Ishikawa (cell line): ENCODE data around the gene TP53TG3C.
"Not testable (repeated sequence)": the region's sequence is repeated elsewhere in the genome, so short reads cannot be mapped to it uniquely, and the experiment has no call there.

Experiments used
- FOXM1 ChIP-seq: IDR thresholded peaks from 2 replicates; pipeline ENCODE4 v1.6.1; 2012; ENCODE audit warnings: low read depth, borderline replicate concordance
- RAD21 ChIP-seq: IDR thresholded peaks from 2 replicates; pipeline ENCODE4 v1.6.1; 2012; ENCODE audit warnings: low read depth
- YY1 ChIP-seq: IDR thresholded peaks from 2 replicates; pipeline ENCODE4 v1.6.1; 2012; ENCODE audit warnings: low read depth

TP53TG3C gene

GRCh38 chr16:33193926-33194325 is at the start of gene TP53TG3C:
TP53TG3C (plus strand) TSS chr16:33194226; CDS start chr16:33194294, 68 bp downstream.
- TF ChIP-seq RAD21, YY1, FOXM1: not testable (repeated sequence)
